Pancreas (tissue), 10 donors: ENCODE results near the gene OSM. TPM values are rescaled to one million over a fixed set of nuclear protein-coding genes. Genes with fewer than 3 reads are reported as not detected.

Experiments used
- ATAC-seq, 4 donors: fragments of 200-7000 bp; cut with Tn5 transposase; one replicate each; pipeline versions ENCODE4 v1.8.0 to v1.9.1; 2020; ENCODE audit warnings: mild to moderate bottlenecking in 4 of 4, moderate library complexity in 4 of 4
- DNase-seq, 6 donors: peaks; one replicate each; pipeline ENCODE4 v3.0.0-alpha.2; 2020
- FAIRE-seq: peaks from 2 replicates; lab custom pipeline; 2012; peaks lifted over from hg19 to GRCh38; lab: Jason Lieb, UNC
- H3K27ac ChIP-seq, 4 donors: fragments of 200-600 bp; sonication (generic); 1 replicate in 3 of 4; 2 replicates in 1 of 4; pipeline versions ENCODE4 v1.5.0 to v1.8.0; 2020
- H3K27me3 ChIP-seq, 4 donors: fragments of 200-600 bp; one replicate each; pipeline ENCODE4 v1.8.0; 2021
- H3K36me3 ChIP-seq, 3 donors: fragments of 200-600 bp; sonication (generic) in 1 of 3; one replicate each; pipeline versions ENCODE4 v1.5.0 to v1.8.0; 2020 to 2021
- H3K4me1 ChIP-seq, 3 donors: fragments of 200-600 bp; one replicate each; pipeline ENCODE4 v1.8.0; 2021
- H3K4me3 ChIP-seq, 4 donors: fragments of 200-600 bp; sonication (generic) in 2 of 4; one replicate each; pipeline versions ENCODE4 v1.5.0 to v1.8.0; 2020 to 2021
- H3K9me3 ChIP-seq, 4 donors: fragments of 200-600 bp; one replicate each; pipeline ENCODE4 v1.8.0; 2021
- WGBS, 2 donors: extraction: QIAGEN DNeasy Blood & Tissue Kit; methylation state at CpG; one replicate each; pipeline ENCODE4 v1.1.7; 2013; 5-methylcytosine and 5-hydroxymethylcytosine counted together
- intact Hi-C, 3 donors: fragments of 100-400 bp; cut with DNase I; formaldehyde crosslinking; loops; one replicate each; pipeline versions ENCODE4 v1.11.1 to v1.14.2; 2022
- polyA plus RNA-seq, 2 donors: library from polyadenylated mRNA; stranded (reverse); fragments of 200-250 nt; gene quantifications; one replicate each; pipeline ENCODE4 v1.2.3, GENCODE V29; 2013
- total RNA-seq, 6 donors: library from RNA; stranded (reverse); fragmentation: NEBNext Ultra II Directional in 4 of 6; extraction: Animal tissue kit (Norgen Biotek cat#: 25700) in 4 of 6; gene quantifications; one replicate each; pipeline versions ENCODE4 v1.2.1 to v1.2.4, GENCODE V29; 2021 to 2023
- TF ChIP-seq, protein P1 (sequence below), 4 donors: fragments of 200-600 bp; sonication (generic) in 3 of 4; IDR thresholded peaks; one replicate each; pipeline versions ENCODE4 v1.5.0 to v1.8.0; 2021; ENCODE audit warnings: antibody characterized with exemption in 4 of 4
- donor health status: healthy with polysubstance abuse.
- donor health status: DM: no; HTN: no; CAD: no; lungs with moderate emphysema.
- donor health status: DM: no; HTN: no; CAD: no.
- donor health status: control.
- donor health status: control.
- donor health status: Bipolar disorder and iron deficiency.
- donor health status: DM: yes; HTN: yes; CAD: no.
- donor health status: DM: no; HTN: no; CAD: no.
- donor health status: DM: no; HTN: no; CAD: no.
- donor health status: DM: yes; HTN: yes; CAD: no.

OSM gene
- total and polyA plus RNA-seq, 8 donors = 0.13 to 1.5 (median 0.26) TPM; not detected in 1

DNA sequence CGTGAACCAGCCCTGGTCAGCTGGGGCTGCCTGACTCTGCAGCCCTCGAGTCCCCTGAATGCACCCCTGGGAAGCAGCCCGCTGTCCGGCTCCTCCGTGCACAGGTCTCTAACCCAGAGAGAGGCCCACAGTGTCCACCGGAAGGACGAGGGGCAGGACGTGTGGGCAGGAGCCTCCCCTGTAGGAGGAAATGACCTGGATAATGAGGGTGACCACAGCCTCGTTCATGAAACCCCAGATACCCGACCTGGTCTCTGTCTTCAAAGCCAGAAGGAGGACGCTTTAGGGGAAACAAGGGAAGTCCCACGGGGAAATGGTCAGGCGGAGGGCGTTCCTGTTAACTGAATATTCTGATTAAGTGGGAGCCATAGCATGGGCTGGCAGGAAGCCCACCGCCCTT lies 43.3 kb downstream of the OSM start:
- Histone ChIP-seq H3K9me3 (no peaks in the 10 kb centered on the region), H3K36me3 (no peaks in the 10 kb centered on the region), H3K27ac (no peak overlapping the region), H3K4me1 (no peaks in the 10 kb centered on the region), H3K27me3 (no peaks in the 10 kb centered on the region), H3K4me3 (no peak overlapping the region)
- intact Hi-C loops = no loop called here
- ATAC-seq (no peak), FAIRE-seq (no peak), DNase-seq (no peak)
- WGBS, 2 donors = 57 to 66% methylated on average over 15 of the region's 15 CpGs
- TF ChIP-seq, protein P1, sequence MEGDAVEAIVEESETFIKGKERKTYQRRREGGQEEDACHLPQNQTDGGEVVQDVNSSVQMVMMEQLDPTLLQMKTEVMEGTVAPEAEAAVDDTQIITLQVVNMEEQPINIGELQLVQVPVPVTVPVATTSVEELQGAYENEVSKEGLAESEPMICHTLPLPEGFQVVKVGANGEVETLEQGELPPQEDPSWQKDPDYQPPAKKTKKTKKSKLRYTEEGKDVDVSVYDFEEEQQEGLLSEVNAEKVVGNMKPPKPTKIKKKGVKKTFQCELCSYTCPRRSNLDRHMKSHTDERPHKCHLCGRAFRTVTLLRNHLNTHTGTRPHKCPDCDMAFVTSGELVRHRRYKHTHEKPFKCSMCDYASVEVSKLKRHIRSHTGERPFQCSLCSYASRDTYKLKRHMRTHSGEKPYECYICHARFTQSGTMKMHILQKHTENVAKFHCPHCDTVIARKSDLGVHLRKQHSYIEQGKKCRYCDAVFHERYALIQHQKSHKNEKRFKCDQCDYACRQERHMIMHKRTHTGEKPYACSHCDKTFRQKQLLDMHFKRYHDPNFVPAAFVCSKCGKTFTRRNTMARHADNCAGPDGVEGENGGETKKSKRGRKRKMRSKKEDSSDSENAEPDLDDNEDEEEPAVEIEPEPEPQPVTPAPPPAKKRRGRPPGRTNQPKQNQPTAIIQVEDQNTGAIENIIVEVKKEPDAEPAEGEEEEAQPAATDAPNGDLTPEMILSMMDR (IDR thresholded peaks at IDR 0.05) = no peak

DNA sequence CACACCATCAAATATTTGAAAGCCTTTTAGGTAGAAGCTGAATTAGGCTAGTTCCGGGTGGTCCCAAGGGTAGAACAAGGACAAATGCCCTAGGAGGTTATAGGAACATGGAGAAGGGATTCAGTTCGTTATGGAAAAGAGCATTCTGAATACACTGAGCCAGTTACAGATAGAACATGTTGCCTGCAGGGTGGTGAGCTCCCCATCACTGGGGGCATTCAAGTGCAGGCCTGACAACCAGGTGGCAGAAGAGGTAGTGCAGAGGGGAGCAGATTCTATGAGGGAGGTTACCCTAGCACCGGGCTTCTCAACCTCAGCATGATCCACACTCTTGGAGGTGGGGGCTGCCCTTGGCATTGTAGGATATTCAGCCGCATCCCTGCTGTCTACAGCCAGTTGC lies 44.3 kb downstream of the OSM start:
- no peaks in the 10 kb centered on the region for H3K36me3 ChIP-seq
- H3K27me3 ChIP-seq = no peaks in the 10 kb centered on the region
- H3K9me3 ChIP-seq = no peaks in the 10 kb centered on the region
- FAIRE-seq = no peak
- 68 to 79% methylated on average over 4 of the region's 4 CpGs for WGBS, 2 donors
- TF ChIP-seq, protein P1 (IDR thresholded peaks at IDR 0.05) = no peak
- intact Hi-C loops = no loop called here
- H3K27ac ChIP-seq = no peak overlapping the region
- ATAC-seq = no peak
- no peak overlapping the region for H3K4me3 ChIP-seq
- no peaks in the 10 kb centered on the region for H3K4me1 ChIP-seq
- no peak for DNase-seq

DNA sequence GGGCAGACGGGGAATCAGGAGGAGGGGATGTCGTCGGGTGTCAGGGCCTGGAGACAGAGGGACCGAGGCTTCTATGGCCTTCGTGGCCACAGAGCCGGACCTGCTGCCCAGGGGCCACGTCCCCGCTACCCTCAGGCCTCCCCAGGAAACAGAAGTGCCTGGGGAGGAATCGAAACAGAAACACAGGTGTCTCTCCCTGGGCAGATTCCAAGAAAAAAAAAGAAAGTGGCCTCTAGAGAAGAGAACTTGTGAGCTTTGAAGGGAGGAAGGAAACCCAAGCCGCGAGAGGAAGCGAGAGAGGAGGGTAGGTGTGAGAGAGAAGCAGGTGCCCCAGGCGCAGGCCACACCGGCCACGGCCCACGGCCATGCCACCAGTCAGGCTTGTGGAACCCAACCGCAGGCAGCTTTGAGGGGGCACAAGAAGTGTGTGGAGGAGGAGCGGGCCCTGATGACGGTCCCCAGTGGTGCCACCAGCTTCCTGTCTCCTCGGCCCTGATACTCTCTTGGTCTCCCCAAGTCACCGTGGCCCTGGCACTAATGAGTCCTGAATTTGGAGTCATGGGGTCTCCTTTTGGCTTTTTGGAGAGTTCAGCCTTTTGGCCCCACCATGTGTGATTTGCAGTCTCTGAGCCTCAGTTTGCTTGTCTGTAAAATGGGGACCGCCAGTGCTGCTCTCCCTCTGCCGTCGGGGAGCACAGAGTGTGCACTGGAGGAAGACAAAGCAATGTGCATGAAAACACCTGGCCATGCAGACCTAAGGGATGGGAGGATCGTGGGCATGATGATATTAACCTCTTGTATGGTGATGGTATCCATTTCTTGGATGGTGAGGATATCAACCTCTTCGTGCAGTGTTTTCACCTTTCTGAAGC lies 45.3 kb downstream of the OSM start:
- TF ChIP-seq, protein P1 (IDR thresholded peaks at IDR 0.05) = no peak
- H3K9me3 ChIP-seq = no peaks in the 10 kb centered on the region
- FAIRE-seq (no peak), DNase-seq (no peak), ATAC-seq (no peak)
- no peaks in the 10 kb centered on the region for H3K36me3 ChIP-seq
- no peak overlapping the region for H3K4me3 ChIP-seq
- WGBS, 2 donors = 79% methylated on average over 26 of the region's 26 CpGs
- H3K27me3 ChIP-seq = no peaks in the 10 kb centered on the region
- intact Hi-C loops = no loop called here
- H3K4me1 ChIP-seq = no peaks in the 10 kb centered on the region
- H3K27ac ChIP-seq = no peak overlapping the region

DNA sequence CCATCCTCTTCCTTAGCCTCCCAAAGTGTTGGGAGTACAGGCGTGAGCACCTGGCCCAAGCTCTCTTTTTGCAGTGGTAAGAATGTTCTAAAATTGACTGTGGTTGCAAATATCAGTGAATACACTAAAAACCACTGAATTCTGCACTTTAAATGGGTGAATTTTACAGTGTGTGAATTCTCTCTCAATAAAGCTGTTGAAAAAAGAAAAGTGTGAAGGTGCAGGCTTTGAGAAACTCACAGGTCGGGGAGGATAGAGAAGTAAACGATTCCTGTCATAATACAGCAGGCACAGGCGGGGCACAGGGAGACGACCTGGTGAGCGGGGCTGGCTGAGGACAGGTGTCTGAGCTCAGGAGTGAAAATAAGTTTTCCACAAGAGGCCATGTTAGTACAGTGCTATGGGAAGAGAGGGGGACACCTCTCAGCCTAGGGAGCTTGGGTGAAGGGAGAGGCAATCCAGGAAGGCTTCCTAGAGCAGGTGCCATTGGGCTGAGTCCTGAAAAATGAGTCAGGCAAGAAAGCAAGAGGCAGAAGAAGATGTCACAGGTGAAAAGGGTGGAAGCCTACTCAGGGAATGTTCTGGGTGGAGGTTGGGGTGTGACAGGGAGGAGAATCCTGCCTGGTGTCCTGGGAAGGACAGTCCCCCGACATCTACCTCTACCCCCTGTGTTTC lies 46.2 kb downstream of the OSM start:
- FAIRE-seq (no peak), DNase-seq (no peak), ATAC-seq (no peak)
- H3K4me3 ChIP-seq = no peak overlapping the region
- intact Hi-C loops = no loop called here
- H3K4me1 ChIP-seq = no peaks in the 10 kb centered on the region
- WGBS, 2 donors = 79 to 82% methylated on average over 7 of the region's 7 CpGs
- TF ChIP-seq, protein P1 (IDR thresholded peaks at IDR 0.05) = no peak
- no peaks in the 10 kb centered on the region for H3K36me3 ChIP-seq
- no peak overlapping the region for H3K27ac ChIP-seq
- no peaks in the 10 kb centered on the region for H3K27me3 ChIP-seq
- H3K9me3 ChIP-seq = no peaks in the 10 kb centered on the region
